KMS-11 (cell line): ENCODE measurements around the gene UBTF.

Experiments used
- H2AFZ ChIP-seq: fragments of 200-600 bp; sonication (generic); 2 replicates; pipeline ENCODE4 v1.6.1; 2016; ENCODE audit warnings: antibody characterized with exemption, mixed run types, low read depth
- H3K27ac ChIP-seq: fragments of 200-600 bp; sonication (generic); 2 replicates; pipeline ENCODE4 v1.6.1; 2016; ENCODE audit warnings: mild to moderate bottlenecking, mixed run types
- H3K27me3 ChIP-seq: fragments of 200-600 bp; sonication (generic); 2 replicates; pipeline ENCODE4 v1.6.1; 2017; ENCODE audit warnings: mild to moderate bottlenecking, low read depth, mixed run types, moderate library complexity; ENCODE audit not compliant: insufficient read depth
- H3K36me3 ChIP-seq: fragments of 200-600 bp; sonication (generic); 2 replicates; pipeline ENCODE4 v1.6.1; 2017; ENCODE audit warnings: mild to moderate bottlenecking, mixed run types; ENCODE audit not compliant: insufficient read depth
- H3K4me1 ChIP-seq: fragments of 200-600 bp; sonication (generic); 2 replicates; pipeline ENCODE4 v1.6.1; 2016; ENCODE audit warnings: mild to moderate bottlenecking, low read depth, mixed run types; ENCODE audit not compliant: poor library complexity, severe bottlenecking
- H3K4me2 ChIP-seq: fragments of 200-600 bp; sonication (generic); 2 replicates; pipeline ENCODE4 v1.7.0; 2016; ENCODE audit warnings: mild to moderate bottlenecking, mixed run types
- H3K4me3 ChIP-seq: fragments of 200-600 bp; sonication (generic); IDR thresholded peaks from 2 replicates; pipeline ENCODE4 v1.6.1; 2017; ENCODE audit warnings: low read depth, low read length, mixed read lengths; ENCODE audit not compliant: insufficient read depth
- H3K79me2 ChIP-seq: fragments of 200-600 bp; sonication (generic); 2 replicates; pipeline ENCODE4 v1.6.1; 2016; ENCODE audit warnings: low read depth, mixed run types; ENCODE audit not compliant: insufficient read depth
- H3K9ac ChIP-seq: fragments of 200-600 bp; sonication (generic); 2 replicates; pipeline ENCODE4 v1.6.1; 2016; ENCODE audit warnings: mild to moderate bottlenecking, mixed run types
- H4K20me1 ChIP-seq: fragments of 200-600 bp; sonication (generic); 2 replicates; pipeline ENCODE4 v1.6.1; 2016; ENCODE audit warnings: mild to moderate bottlenecking, mixed run types; ENCODE audit not compliant: insufficient read depth
- CTCF ChIP-seq: fragments of 200-600 bp; sonication (generic); conservative IDR thresholded peaks from 2 replicates; pipeline ENCODE4 v1.6.1; 2017; ENCODE audit warnings: low read depth, mild to moderate bottlenecking, antibody characterized with exemption, low read length, moderate library complexity, mixed read lengths

The UBTF gene

GRCh38 chr17:44176257-44176656, 43.2 kb downstream of the UBTF start:
- H3K36me3 ChIP-seq, result no peaks in the 10 kb centered on the region
- H3K4me3 ChIP-seq, result no peak overlapping the region
- TF ChIP-seq CTCF, result no peak
- H4K20me1 ChIP-seq, result no peaks in the 10 kb centered on the region
- H3K27me3 ChIP-seq, result no peaks in the 10 kb centered on the region
- H3K79me2 ChIP-seq, result peaks cover 14% of the 10 kb centered on the region; the same call in 1 of the 2 replicates
- peaks cover 32% of the 10 kb centered on the region for H3K4me1 ChIP-seq
- no peak overlapping the region for H2AFZ ChIP-seq
- H3K9ac ChIP-seq, result no peak overlapping the region
- no peak overlapping the region for H3K4me2 ChIP-seq
- no peak overlapping the region; the same call in 1 of the 2 replicates for H3K27ac ChIP-seq

GRCh38 chr17:44174427-44174826, 45.0 kb downstream of the UBTF start:
- no peaks in the 10 kb centered on the region for H3K36me3 ChIP-seq
- no peak overlapping the region for H2AFZ ChIP-seq
- no peak overlapping the region for H3K4me2 ChIP-seq
- no peaks in the 10 kb centered on the region for H4K20me1 ChIP-seq
- no peak overlapping the region for H3K27ac ChIP-seq
- TF ChIP-seq CTCF, result no peak
- peaks cover 14% of the 10 kb centered on the region; the same call in 1 of the 2 replicates for H3K79me2 ChIP-seq
- H3K4me3 ChIP-seq, result no peak overlapping the region
- H3K27me3 ChIP-seq, result no peaks in the 10 kb centered on the region
- H3K4me1 ChIP-seq, result peaks cover 42% of the 10 kb centered on the region
- no peak overlapping the region for H3K9ac ChIP-seq

- no peak overlapping the region for H2AFZ ChIP-seq
- H3K9ac ChIP-seq, result no peak overlapping the region; the same call in 1 of the 2 replicates
- peak overlapping the region; percentile 92 for H3K27ac ChIP-seq
- no peak overlapping the region for H3K4me3 ChIP-seq
- no peaks in the 10 kb centered on the region for H3K27me3 ChIP-seq
- no peaks in the 10 kb centered on the region for H3K36me3 ChIP-seq
- H3K4me2 ChIP-seq, result peak overlapping the region; percentile 90
- H3K4me1 ChIP-seq, result peaks cover 67% of the 10 kb centered on the region
- no peaks in the 10 kb centered on the region for H4K20me1 ChIP-seq
- TF ChIP-seq CTCF, result no peak
- peaks cover 9% of the 10 kb centered on the region; the same call in 1 of the 2 replicates for H3K79me2 ChIP-seq
Observed at GRCh38 chr17:44171931-44172455, 47.5 kb downstream of the UBTF start.

GRCh38 chr17:44170499-44171201, 48.8 kb downstream of the UBTF start, which contains the start of gene ASB16:
TSS of gene ASB16 (plus strand) at chr17:44170704. CDS start at chr17:44170790, 86 bp downstream.
- no peaks in the 10 kb centered on the region for H4K20me1 ChIP-seq
- peaks cover 60% of the 10 kb centered on the region for H3K4me1 ChIP-seq
- TF ChIP-seq CTCF, result no peak
- H3K4me2 ChIP-seq, result peak within 1 kb of the TSS; percentile 90
- H3K4me3 ChIP-seq, result no peak within 1 kb of the TSS
- H3K9ac ChIP-seq, result peak within 1 kb of the TSS; percentile 74
- peak within 1 kb of the TSS; percentile 92 for H3K27ac ChIP-seq
- peak within 1 kb of the TSS; percentile 11; the same call in 1 of the 2 replicates for H2AFZ ChIP-seq
- peaks cover 9% of the 10 kb centered on the region; the same call in 1 of the 2 replicates for H3K79me2 ChIP-seq
- H3K36me3 ChIP-seq, result no peaks in the 10 kb centered on the region
- no peaks in the 10 kb centered on the region for H3K27me3 ChIP-seq
